WTC11 (cell line): ENCODE data around the gene NKX3-2. TPM values are rescaled to one million over a fixed set of nuclear protein-coding genes. Genes with fewer than 3 reads are reported as not detected.

Source experiments
- ATAC-seq: fragments of 200-7000 bp; cut with Tn5 transposase; 2 replicates; pipeline ENCODE4 v1.10.0; 2021; ENCODE audit warnings: mild to moderate bottlenecking, moderate library complexity
- CTCF ChIA-PET: fragments of 300-600 bp; sonication (Branson Sonifier 250); formaldehyde crosslinking; loops from one replicate; lab custom pipeline; 2021; ENCODE audit warnings: antibody characterized with exemption; lab: Charles Lee
- POLR2A ChIA-PET: fragments of 350-600 bp; sonication (Branson Sonifier 250); formaldehyde crosslinking; loops from one replicate; lab custom pipeline; 2021; ENCODE audit warnings: antibody characterized with exemption; lab: Charles Lee
- DNase-seq: peaks from one replicate; pipeline ENCODE4 v3.0.0; 2021; ENCODE audit warnings: low spot score
- H3K27ac Mint-ChIP-seq: 2 replicates; pipeline ENCODE4 v1.8.0; 2021; ENCODE audit warnings: mixed read lengths
- H3K27me3 Mint-ChIP-seq: 2 replicates; pipeline ENCODE4 v1.8.0; 2021; ENCODE audit warnings: low read depth, mild to moderate bottlenecking, moderate library complexity, mixed read lengths
- H3K36me3 Mint-ChIP-seq: 2 replicates; pipeline ENCODE4 v1.8.0; 2021; ENCODE audit warnings: mixed read lengths
- H3K4me1 Mint-ChIP-seq: 2 replicates; pipeline ENCODE4 v1.8.0; 2022; ENCODE audit warnings: mixed read lengths
- H3K4me3 Mint-ChIP-seq: 2 replicates; pipeline ENCODE4 v1.8.0; 2021; ENCODE audit warnings: mild to moderate bottlenecking, moderate library complexity, mixed read lengths
- H3K9me3 Mint-ChIP-seq: 2 replicates; pipeline ENCODE4 v1.8.0; 2021; ENCODE audit warnings: mixed read lengths
- AR ChIP-seq: fragments of 250-450 bp; sonication (Bioruptor Pico); IDR thresholded peaks from 2 replicates; pipeline ENCODE4 v1.9.0; 2021; ENCODE audit warnings: mild to moderate bottlenecking
- ATF1 ChIP-seq: sonication (generic); formaldehyde crosslinking; IDR thresholded peaks from 2 replicates; pipeline ENCODE4 v1.8.1; 2023; ENCODE audit warnings: mild to moderate bottlenecking, moderate library complexity, missing genetic modification reagents
- ATF6 ChIP-seq: sonication (generic); formaldehyde crosslinking; IDR thresholded peaks from 2 replicates; pipeline ENCODE4 v1.8.1; 2023; ENCODE audit warnings: mild to moderate bottlenecking, missing genetic modification reagents
- ELF4 ChIP-seq: sonication (generic); formaldehyde crosslinking; IDR thresholded peaks from 2 replicates; pipeline ENCODE4 v1.8.1; 2022; ENCODE audit warnings: low read depth, mild to moderate bottlenecking, moderate library complexity, missing genetic modification reagents
- GABPB1 ChIP-seq: sonication (generic); formaldehyde crosslinking; IDR thresholded peaks from 2 replicates; pipeline ENCODE4 v1.8.1; 2023; ENCODE audit warnings: mild to moderate bottlenecking, missing genetic modification reagents
- HMGA2 ChIP-seq: fragments of 250-450 bp; sonication (Bioruptor Pico); IDR thresholded peaks from 2 replicates; pipeline ENCODE4 v1.4.0; 2021; ENCODE audit warnings: mild to moderate bottlenecking, moderate library complexity
- JAZF1 ChIP-seq: fragments of 250-450 bp; sonication (Bioruptor Pico); IDR thresholded peaks from 2 replicates; pipeline ENCODE4 v1.9.0; 2021; ENCODE audit warnings: moderate library complexity, mild to moderate bottlenecking, inconsistent platforms
- MYBL2 ChIP-seq: sonication (generic); formaldehyde crosslinking; IDR thresholded peaks from 2 replicates; pipeline ENCODE4 v1.8.1; 2023; ENCODE audit warnings: mild to moderate bottlenecking, moderate library complexity, missing genetic modification reagents
- NFATC4 ChIP-seq: fragments of 250-450 bp; sonication (Bioruptor Pico); IDR thresholded peaks from 2 replicates; pipeline ENCODE4 v1.9.0; 2021; ENCODE audit warnings: mild to moderate bottlenecking
- NFE2L1 ChIP-seq: sonication (generic); formaldehyde crosslinking; IDR thresholded peaks from 2 replicates; pipeline ENCODE4 v1.8.1; 2023; ENCODE audit warnings: missing genetic modification reagents
- NR2C2 ChIP-seq: sonication (generic); formaldehyde crosslinking; IDR thresholded peaks from 2 replicates; pipeline ENCODE4 v1.8.0; 2022; ENCODE audit warnings: mild to moderate bottlenecking, missing genetic modification reagents
- OVOL2 ChIP-seq: fragments of 250-450 bp; sonication (Bioruptor Pico); IDR thresholded peaks from 2 replicates; pipeline ENCODE4 v1.9.0; 2021; ENCODE audit warnings: mild to moderate bottlenecking, borderline replicate concordance
- PRDM15 ChIP-seq: sonication (generic); formaldehyde crosslinking; IDR thresholded peaks from 2 replicates; pipeline ENCODE4 v1.8.0; 2022; ENCODE audit warnings: missing genetic modification reagents
- PRRX2 ChIP-seq: fragments of 250-450 bp; sonication (Bioruptor Pico); IDR thresholded peaks from 2 replicates; pipeline ENCODE4 v1.8.0; 2021; ENCODE audit warnings: mild to moderate bottlenecking
- ZNF219 ChIP-seq: sonication (generic); formaldehyde crosslinking; IDR thresholded peaks from 2 replicates; pipeline ENCODE4 v1.8.0; 2023; ENCODE audit warnings: missing genetic modification reagents, mild to moderate bottlenecking, borderline replicate concordance
- ZNF232 ChIP-seq: sonication (generic); formaldehyde crosslinking; IDR thresholded peaks from 2 replicates; pipeline ENCODE4 v1.8.0; 2022; ENCODE audit warnings: mild to moderate bottlenecking, missing genetic modification reagents
- total RNA-seq: library from RNA; stranded (reverse); gene quantifications from 3 replicates; pipeline ENCODE4 v1.2.3, GENCODE V29; 2021
- TF ChIP-seq, protein P1 (sequence below): fragments of 250-450 bp; sonication (Bioruptor Pico); conservative IDR thresholded peaks from 2 replicates; pipeline ENCODE4 v1.9.0; 2021; ENCODE audit warnings: mild to moderate bottlenecking
- TF ChIP-seq, protein P2 (sequence below): fragments of 200-600 bp; IDR thresholded peaks from 2 replicates; pipeline ENCODE4 v1.8.0; 2022; ENCODE audit warnings: antibody characterized with exemption
- TF ChIP-seq, protein P3 (sequence below): fragments of 250-450 bp; sonication (Bioruptor Pico); IDR thresholded peaks from 2 replicates; pipeline ENCODE4 v1.9.0; 2021; ENCODE audit warnings: mild to moderate bottlenecking, borderline replicate concordance

The NKX3-2 gene
- total RNA-seq, 1 experiment from 2014 or later: 0.07 TPM

DNA sequence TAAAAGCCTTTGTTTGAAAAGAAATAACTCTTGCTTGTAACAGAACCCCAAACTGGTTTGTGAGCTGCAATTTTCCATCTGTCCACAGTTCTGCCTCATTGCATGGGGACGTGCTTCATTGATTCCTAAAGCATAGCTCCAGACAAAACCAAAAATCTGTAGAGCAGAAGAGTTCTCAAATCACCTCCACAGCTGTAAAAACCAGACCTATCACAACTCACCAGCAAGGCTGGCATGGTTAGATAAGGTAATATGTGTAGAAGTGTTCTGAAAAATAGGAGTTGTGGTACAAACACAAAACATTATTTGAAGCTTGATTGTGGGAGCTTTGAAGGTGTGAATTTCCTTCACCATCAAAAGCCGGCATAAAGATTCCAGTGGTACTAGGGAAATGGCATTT lies 47.7 kb downstream of the NKX3-2 start (continued):
- TF ChIP-seq, protein P1, sequence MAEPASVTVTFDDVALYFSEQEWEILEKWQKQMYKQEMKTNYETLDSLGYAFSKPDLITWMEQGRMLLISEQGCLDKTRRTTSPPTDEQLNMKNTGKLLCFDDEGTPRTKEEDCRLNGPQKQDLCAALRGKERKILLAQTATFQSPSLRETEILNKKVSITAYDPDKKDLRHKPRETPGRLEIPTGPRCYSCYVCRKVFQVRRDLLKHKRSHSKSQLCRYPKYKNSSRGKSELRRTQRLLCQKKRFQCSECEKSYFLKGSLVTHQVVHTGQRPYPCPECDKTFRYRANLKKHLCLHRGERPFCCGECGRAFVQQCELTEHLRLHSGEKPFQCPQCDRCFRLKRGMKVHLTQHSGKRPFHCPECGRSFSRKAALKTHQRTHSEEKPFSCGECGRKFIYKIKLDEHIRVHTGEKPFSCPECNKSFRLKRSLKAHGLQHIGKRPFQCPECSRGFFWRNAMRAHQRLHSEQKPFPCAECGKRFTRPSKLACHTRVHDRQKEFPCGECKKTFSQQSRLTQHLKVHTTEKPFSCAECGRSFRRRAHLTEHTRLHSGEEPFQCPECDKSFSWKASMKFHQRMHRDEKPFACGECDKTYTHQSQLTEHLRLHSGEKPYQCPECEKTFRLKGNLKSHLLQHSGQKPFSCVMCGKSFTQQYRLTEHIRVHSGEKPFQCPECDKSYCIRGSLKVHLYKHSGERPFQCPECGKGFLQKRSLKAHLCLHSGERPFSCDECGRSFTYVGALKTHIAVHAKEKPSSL: no peak
- TF ChIP-seq JAZF1 (CRISPR knock-in tag): no peak

GRCh38 chr4:13495753-13496152 lies 48.6 kb downstream of the NKX3-2 start:
- no peak overlapping the region for H3K4me3 Mint-ChIP-seq
- peaks cover 11% of the 10 kb centered on the region for H3K9me3 Mint-ChIP-seq
- ChIA-PET POLR2A (no interaction called here), CTCF (no interaction called here)
- H3K27me3 Mint-ChIP-seq: no peaks in the 10 kb centered on the region; the same call in 1 of the 2 replicates
- no peaks in the 10 kb centered on the region for H3K36me3 Mint-ChIP-seq
- DNase-seq: no peak
- H3K27ac Mint-ChIP-seq: no peak overlapping the region
- H3K4me1 Mint-ChIP-seq: no peaks in the 10 kb centered on the region
- ATAC-seq: no peak
- TF ChIP-seq AR (CRISPR knock-in tag) (no peak), HMGA2 (no peak), OVOL2 (no peak), MYBL2 (CRISPR knock-in tag) (no peak), NR2C2 (no peak), ATF1 (CRISPR knock-in tag) (no peak), ZNF232 (CRISPR knock-in tag) (no peak), ELF4 (no peak), NFATC4 (CRISPR knock-in tag) (no peak), ZNF219 (CRISPR knock-in tag) (no peak), ATF6 (CRISPR knock-in tag) (no peak), NFE2L1 (CRISPR knock-in tag) (no peak), GABPB1 (CRISPR knock-in tag) (no peak), PRRX2 (CRISPR knock-in tag) (no peak), PRDM15 (no peak)
- TF ChIP-seq, protein P2, sequence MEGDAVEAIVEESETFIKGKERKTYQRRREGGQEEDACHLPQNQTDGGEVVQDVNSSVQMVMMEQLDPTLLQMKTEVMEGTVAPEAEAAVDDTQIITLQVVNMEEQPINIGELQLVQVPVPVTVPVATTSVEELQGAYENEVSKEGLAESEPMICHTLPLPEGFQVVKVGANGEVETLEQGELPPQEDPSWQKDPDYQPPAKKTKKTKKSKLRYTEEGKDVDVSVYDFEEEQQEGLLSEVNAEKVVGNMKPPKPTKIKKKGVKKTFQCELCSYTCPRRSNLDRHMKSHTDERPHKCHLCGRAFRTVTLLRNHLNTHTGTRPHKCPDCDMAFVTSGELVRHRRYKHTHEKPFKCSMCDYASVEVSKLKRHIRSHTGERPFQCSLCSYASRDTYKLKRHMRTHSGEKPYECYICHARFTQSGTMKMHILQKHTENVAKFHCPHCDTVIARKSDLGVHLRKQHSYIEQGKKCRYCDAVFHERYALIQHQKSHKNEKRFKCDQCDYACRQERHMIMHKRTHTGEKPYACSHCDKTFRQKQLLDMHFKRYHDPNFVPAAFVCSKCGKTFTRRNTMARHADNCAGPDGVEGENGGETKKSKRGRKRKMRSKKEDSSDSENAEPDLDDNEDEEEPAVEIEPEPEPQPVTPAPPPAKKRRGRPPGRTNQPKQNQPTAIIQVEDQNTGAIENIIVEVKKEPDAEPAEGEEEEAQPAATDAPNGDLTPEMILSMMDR: no peak
- TF ChIP-seq, protein P3, sequence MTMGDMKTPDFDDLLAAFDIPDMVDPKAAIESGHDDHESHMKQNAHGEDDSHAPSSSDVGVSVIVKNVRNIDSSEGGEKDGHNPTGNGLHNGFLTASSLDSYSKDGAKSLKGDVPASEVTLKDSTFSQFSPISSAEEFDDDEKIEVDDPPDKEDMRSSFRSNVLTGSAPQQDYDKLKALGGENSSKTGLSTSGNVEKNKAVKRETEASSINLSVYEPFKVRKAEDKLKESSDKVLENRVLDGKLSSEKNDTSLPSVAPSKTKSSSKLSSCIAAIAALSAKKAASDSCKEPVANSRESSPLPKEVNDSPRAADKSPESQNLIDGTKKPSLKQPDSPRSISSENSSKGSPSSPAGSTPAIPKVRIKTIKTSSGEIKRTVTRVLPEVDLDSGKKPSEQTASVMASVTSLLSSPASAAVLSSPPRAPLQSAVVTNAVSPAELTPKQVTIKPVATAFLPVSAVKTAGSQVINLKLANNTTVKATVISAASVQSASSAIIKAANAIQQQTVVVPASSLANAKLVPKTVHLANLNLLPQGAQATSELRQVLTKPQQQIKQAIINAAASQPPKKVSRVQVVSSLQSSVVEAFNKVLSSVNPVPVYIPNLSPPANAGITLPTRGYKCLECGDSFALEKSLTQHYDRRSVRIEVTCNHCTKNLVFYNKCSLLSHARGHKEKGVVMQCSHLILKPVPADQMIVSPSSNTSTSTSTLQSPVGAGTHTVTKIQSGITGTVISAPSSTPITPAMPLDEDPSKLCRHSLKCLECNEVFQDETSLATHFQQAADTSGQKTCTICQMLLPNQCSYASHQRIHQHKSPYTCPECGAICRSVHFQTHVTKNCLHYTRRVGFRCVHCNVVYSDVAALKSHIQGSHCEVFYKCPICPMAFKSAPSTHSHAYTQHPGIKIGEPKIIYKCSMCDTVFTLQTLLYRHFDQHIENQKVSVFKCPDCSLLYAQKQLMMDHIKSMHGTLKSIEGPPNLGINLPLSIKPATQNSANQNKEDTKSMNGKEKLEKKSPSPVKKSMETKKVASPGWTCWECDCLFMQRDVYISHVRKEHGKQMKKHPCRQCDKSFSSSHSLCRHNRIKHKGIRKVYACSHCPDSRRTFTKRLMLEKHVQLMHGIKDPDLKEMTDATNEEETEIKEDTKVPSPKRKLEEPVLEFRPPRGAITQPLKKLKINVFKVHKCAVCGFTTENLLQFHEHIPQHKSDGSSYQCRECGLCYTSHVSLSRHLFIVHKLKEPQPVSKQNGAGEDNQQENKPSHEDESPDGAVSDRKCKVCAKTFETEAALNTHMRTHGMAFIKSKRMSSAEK (CRISPR knock-in tag): no peak
